ENCODE results near the gene CFAP74. TPM values are rescaled to one million over a fixed set of nuclear protein-coding genes. Genes with fewer than 3 reads are reported as not detected.

Gene CFAP74
- polyA plus RNA-seq, 1 donor (not counting 4 experiments of a cell fraction or from before 2014, with no cell fraction given), result not detected

- H3K4me1 ChIP-seq (ENCODE audit: control insufficient read depth, extremely low read depth, insufficient read depth, low read length), result peaks cover 13% of the 10 kb centered on the region
- no peaks in the 10 kb centered on the region for H3K9me1 ChIP-seq (ENCODE audit: control insufficient read depth, extremely low read depth, insufficient read depth, low read length)
- dilution Hi-C loops (cut with MboI; ENCODE audit: extremely low pct_ligation_motif_present, low sequenced_read_pairs), result no loop called here
- no peak overlapping the region for H3K4me2 ChIP-seq (ENCODE audit: control insufficient read depth, extremely low read depth, insufficient read depth, low read depth, low read length)
- H3K9me3 ChIP-seq (ENCODE audit: control insufficient read depth, low read depth, low read length), result no peaks in the 10 kb centered on the region
- H2AFZ ChIP-seq (ENCODE audit: control insufficient read depth, low read length), result no peak overlapping the region
- H3K4me3 ChIP-seq (ENCODE audit: control insufficient read depth in 2 of 3, extremely low read depth in 1 of 3, insufficient read depth in 2 of 3, low read depth in 1 of 3, low read length in 3 of 3), result no peak overlapping the region
- FAIRE-seq (no peak), DNase-seq (ENCODE audit: low read depth, low spot score) (no peak)
- peaks cover 9% of the 10 kb centered on the region for H3K27me3 ChIP-seq (ENCODE audit: control insufficient read depth, extremely low read depth, insufficient read depth, low read length)
- H3K36me3 ChIP-seq (ENCODE audit: control insufficient read depth in 2 of 2, extremely low read depth in 1 of 2, insufficient read depth in 2 of 2, low read length in 2 of 2), result no peaks in the 10 kb centered on the region
- TF ChIP-seq CTCF (optimal IDR thresholded peaks at IDR 0.05 in 1 of 3, IDR thresholded peaks at IDR 0.05 in 1 of 3, conservative IDR thresholded peaks at IDR 0.05 in 1 of 3; ENCODE audit: extremely low read depth in 1 of 3, insufficient read depth in 2 of 3, low read length in 3 of 3), result no peak
- TF ChIP-seq EZH2 (IDR thresholded peaks at IDR 0.05; ENCODE audit: low read length), result no peak
- H3K27ac ChIP-seq (ENCODE audit: control insufficient read depth, insufficient read depth, low read length), result no peak overlapping the region
- no peaks in the 10 kb centered on the region for H4K20me1 ChIP-seq (ENCODE audit: control insufficient read depth, extremely low read depth, insufficient read depth, low read length)
- no peaks in the 10 kb centered on the region for H3K79me2 ChIP-seq (ENCODE audit: control insufficient read depth, insufficient read depth, low read length)
- H3K9ac ChIP-seq (ENCODE audit: control insufficient read depth, extremely low read depth, insufficient read depth, low read length), result no peak overlapping the region
Observed at GRCh38 chr1:1941211-1941841, 62.3 kb downstream of the CFAP74 start.

GRCh38 chr1:1940123-1940425, 63.5 kb downstream of the CFAP74 start:
- H3K4me2 ChIP-seq (ENCODE audit: control insufficient read depth, extremely low read depth, insufficient read depth, low read depth, low read length), result no peak overlapping the region
- H3K4me3 ChIP-seq (ENCODE audit: control insufficient read depth in 2 of 3, extremely low read depth in 1 of 3, insufficient read depth in 2 of 3, low read depth in 1 of 3, low read length in 3 of 3), result no peak overlapping the region
- no peaks in the 10 kb centered on the region for H3K9me1 ChIP-seq (ENCODE audit: control insufficient read depth, extremely low read depth, insufficient read depth, low read length)
- H3K9me3 ChIP-seq (ENCODE audit: control insufficient read depth, low read depth, low read length), result peaks cover 2% of the 10 kb centered on the region
- FAIRE-seq, result no peak
- TF ChIP-seq EZH2 (IDR thresholded peaks at IDR 0.05; ENCODE audit: low read length), result no peak
- no peak for TF ChIP-seq CTCF (optimal IDR thresholded peaks at IDR 0.05 in 1 of 3, IDR thresholded peaks at IDR 0.05 in 1 of 3, conservative IDR thresholded peaks at IDR 0.05 in 1 of 3; ENCODE audit: extremely low read depth in 1 of 3, insufficient read depth in 2 of 3, low read length in 3 of 3)
- no peaks in the 10 kb centered on the region for H3K36me3 ChIP-seq (ENCODE audit: control insufficient read depth in 2 of 2, extremely low read depth in 1 of 2, insufficient read depth in 2 of 2, low read length in 2 of 2)
- dilution Hi-C loops (cut with MboI; ENCODE audit: extremely low pct_ligation_motif_present, low sequenced_read_pairs), result no loop called here
- DNase-seq (ENCODE audit: low read depth, low spot score), result no peak
- peaks cover 9% of the 10 kb centered on the region for H3K27me3 ChIP-seq (ENCODE audit: control insufficient read depth, extremely low read depth, insufficient read depth, low read length)
- H4K20me1 ChIP-seq (ENCODE audit: control insufficient read depth, extremely low read depth, insufficient read depth, low read length), result no peaks in the 10 kb centered on the region
- no peak overlapping the region for H2AFZ ChIP-seq (ENCODE audit: control insufficient read depth, low read length)
- no peak overlapping the region for H3K9ac ChIP-seq (ENCODE audit: control insufficient read depth, extremely low read depth, insufficient read depth, low read length)
- peaks cover 13% of the 10 kb centered on the region for H3K4me1 ChIP-seq (ENCODE audit: control insufficient read depth, extremely low read depth, insufficient read depth, low read length)
- H3K79me2 ChIP-seq (ENCODE audit: control insufficient read depth, insufficient read depth, low read length), result no peaks in the 10 kb centered on the region
- H3K27ac ChIP-seq (ENCODE audit: control insufficient read depth, insufficient read depth, low read length), result no peak overlapping the region
